ENCODE results near the gene RPL10A.

Gene RPL10A

GRCh38 chr6:35501784-35502183 is 33.6 kb downstream of the RPL10A start:
- no peaks in the 10 kb centered on the region for H3K9me3 ChIP-seq (ENCODE audit: insufficient read depth, low read length, severe bottlenecking)
- H2AFZ ChIP-seq (ENCODE audit: low read depth, low read length): no peak overlapping the region
- H3K27me3 ChIP-seq (ENCODE audit: insufficient read depth, low read length, poor library complexity): peaks cover 36% of the 10 kb centered on the region
- DNase-seq: no peak
- no peak overlapping the region for H3K4me3 ChIP-seq (ENCODE audit: low read depth in 1 of 2, low read length in 2 of 2)
- ATAC-seq (ENCODE audit: insufficient read depth, low read depth): no peak
- H3K36me3 ChIP-seq (ENCODE audit: insufficient read depth, low read length): no peaks in the 10 kb centered on the region
- peaks cover 12% of the 10 kb centered on the region for H3K4me1 ChIP-seq (ENCODE audit: insufficient read depth, low read length)
- peaks cover 4% of the 10 kb centered on the region; the same call in 1 of the 2 replicates for H4K20me1 ChIP-seq (ENCODE audit: insufficient read depth, low read length)
- H3K27ac ChIP-seq (ENCODE audit: low read length): no peak overlapping the region
- H3K4me2 ChIP-seq (ENCODE audit: insufficient read depth, low read length): no peak overlapping the region
- TF ChIP-seq EZH2 (IDR thresholded peaks at IDR 0.05; ENCODE audit: borderline replicate concordance, low read depth, low read length, severe bottlenecking) (no peak), CTCF (IDR thresholded peaks at IDR 0.05; ENCODE audit: borderline replicate concordance, extremely low read depth, low read length, poor library complexity, severe bottlenecking) (no peak)
- H3K79me2 ChIP-seq (ENCODE audit: insufficient read depth, low read length): no peaks in the 10 kb centered on the region
- no peak overlapping the region for H3K9ac ChIP-seq (ENCODE audit: low read depth, low read length)

- DNase-seq (no peak), ATAC-seq (ENCODE audit: insufficient read depth, low read depth) (no peak)
- Histone ChIP-seq H3K9me3 (ENCODE audit: insufficient read depth, low read length, severe bottlenecking) (no peaks in the 10 kb centered on the region), H4K20me1 (ENCODE audit: insufficient read depth, low read length) (no peaks in the 10 kb centered on the region), H3K27me3 (ENCODE audit: insufficient read depth, low read length, poor library complexity) (peaks cover 22% of the 10 kb centered on the region), H3K4me1 (ENCODE audit: insufficient read depth, low read length) (no peaks in the 10 kb centered on the region), H3K9ac (ENCODE audit: low read depth, low read length) (no peak overlapping the region), H3K36me3 (ENCODE audit: insufficient read depth, low read length) (no peaks in the 10 kb centered on the region), H3K4me3 (ENCODE audit: low read depth in 1 of 2, low read length in 2 of 2) (no peak overlapping the region), H3K27ac (ENCODE audit: low read length) (no peak overlapping the region), H3K79me2 (ENCODE audit: insufficient read depth, low read length) (no peaks in the 10 kb centered on the region), H3K4me2 (ENCODE audit: insufficient read depth, low read length) (no peak overlapping the region), H2AFZ (ENCODE audit: low read depth, low read length) (no peak overlapping the region)
- no peak for TF ChIP-seq EZH2 (IDR thresholded peaks at IDR 0.05; ENCODE audit: borderline replicate concordance, low read depth, low read length, severe bottlenecking)
- no peak for TF ChIP-seq CTCF (IDR thresholded peaks at IDR 0.05; ENCODE audit: borderline replicate concordance, extremely low read depth, low read length, poor library complexity, severe bottlenecking)
Measured at GRCh38 chr6:35503534-35503933, 35.3 kb downstream of the RPL10A start.

- DNase-seq (no peak), ATAC-seq (ENCODE audit: insufficient read depth, low read depth) (no peak)
Measured at GRCh38 chr6:35505999-35506412, 37.8 kb downstream of the RPL10A start.

More at GRCh38 chr6:35505999-35506412, 37.8 kb downstream of the RPL10A start:
- Histone ChIP-seq H3K36me3 (ENCODE audit: insufficient read depth, low read length) (no peaks in the 10 kb centered on the region), H3K9me3 (ENCODE audit: insufficient read depth, low read length, severe bottlenecking) (no peaks in the 10 kb centered on the region), H3K4me1 (ENCODE audit: insufficient read depth, low read length) (no peaks in the 10 kb centered on the region), H2AFZ (ENCODE audit: low read depth, low read length) (no peak overlapping the region), H3K4me3 (ENCODE audit: low read depth in 1 of 2, low read length in 2 of 2) (no peak overlapping the region), H4K20me1 (ENCODE audit: insufficient read depth, low read length) (no peaks in the 10 kb centered on the region), H3K27me3 (ENCODE audit: insufficient read depth, low read length, poor library complexity) (peaks cover 9% of the 10 kb centered on the region), H3K9ac (ENCODE audit: low read depth, low read length) (no peak overlapping the region), H3K27ac (ENCODE audit: low read length) (no peak overlapping the region), H3K4me2 (ENCODE audit: insufficient read depth, low read length) (no peak overlapping the region), H3K79me2 (ENCODE audit: insufficient read depth, low read length) (no peaks in the 10 kb centered on the region)
- TF ChIP-seq EZH2 (IDR thresholded peaks at IDR 0.05; ENCODE audit: borderline replicate concordance, low read depth, low read length, severe bottlenecking): no peak
- TF ChIP-seq CTCF (IDR thresholded peaks at IDR 0.05; ENCODE audit: borderline replicate concordance, extremely low read depth, low read length, poor library complexity, severe bottlenecking): no peak
